Smooth muscle cell (in vitro differentiated cells): ENCODE measurements around the gene LCK. TPM values are rescaled to one million over a fixed set of nuclear protein-coding genes. Genes with fewer than 3 reads are reported as not detected.

Experiments used
- DNase-seq: peaks from one replicate; lab custom pipeline; 2025; ENCODE audit not compliant: unreplicated experiment; lab: John Stamatoyannopoulos, UW
- H2AFZ ChIP-seq: fragments of 200-600 bp; sonication (generic); 2 replicates; pipeline ENCODE4 v1.6.0; 2016; ENCODE audit warnings: antibody characterized with exemption, low read depth, mild to moderate bottlenecking
- H3F3A ChIP-seq: fragments of 200-600 bp; sonication (generic); 2 replicates; pipeline ENCODE4 v1.6.0; 2017; ENCODE audit warnings: antibody characterized with exemption, low read depth
- H3K27ac ChIP-seq: fragments of 200-600 bp; sonication (generic); 2 replicates; pipeline ENCODE4 v1.5.1; 2016; ENCODE audit warnings: low read depth, mild to moderate bottlenecking
- H3K27me3 ChIP-seq: fragments of 200-600 bp; sonication (generic); 2 replicates; pipeline ENCODE4 v1.6.1; 2016; ENCODE audit warnings: low read depth, mild to moderate bottlenecking
- H3K36me3 ChIP-seq: fragments of 200-600 bp; sonication (generic); 2 replicates; pipeline ENCODE4 v1.5.1; 2016; ENCODE audit warnings: low read depth
- H3K4me1 ChIP-seq: fragments of 200-600 bp; sonication (generic); 2 replicates; pipeline ENCODE4 v1.5.1; 2016; ENCODE audit warnings: low read depth
- H3K4me2 ChIP-seq: fragments of 200-600 bp; sonication (generic); 2 replicates; pipeline ENCODE4 v1.6.0; 2016; ENCODE audit warnings: mild to moderate bottlenecking
- H3K4me3 ChIP-seq: fragments of 200-600 bp; sonication (generic); 2 replicates; pipeline ENCODE4 v1.5.1; 2016; ENCODE audit warnings: mild to moderate bottlenecking
- H3K79me2 ChIP-seq: fragments of 200-600 bp; sonication (generic); 2 replicates; pipeline ENCODE4 v1.6.0; 2016; ENCODE audit warnings: low read depth, mild to moderate bottlenecking
- H3K9ac ChIP-seq: fragments of 200-600 bp; sonication (generic); 2 replicates; pipeline ENCODE4 v1.6.0; 2016; ENCODE audit warnings: low read depth
- H3K9me3 ChIP-seq: fragments of 200-600 bp; sonication (generic); replicated peaks from 2 replicates; pipeline ENCODE4 v1.5.1; 2016; ENCODE audit warnings: low read depth
- H4K20me1 ChIP-seq: fragments of 200-600 bp; sonication (generic); 2 replicates; pipeline ENCODE4 v1.6.0; 2016; ENCODE audit warnings: low read depth
- WGBS: methylation state at CpG from one replicate; pipeline ENCODE4 v1.1.7; 2016; ENCODE audit warnings: low lambda C conversion rate; 5-methylcytosine and 5-hydroxymethylcytosine counted together
- polyA plus RNA-seq: library from polyadenylated mRNA; unstranded; fragments of >200 nt; fragmentation: Nextera tagmentation; extraction: Ambion mirVana; gene quantifications from 2 replicates; pipeline ENCODE4 v1.2.1, GENCODE V29; 2016
- total RNA-seq: library from RNA; depleted of rRNA; stranded (reverse); fragments of >200 nt; gene quantifications from 2 replicates; pipeline ENCODE4 v1.2.3, GENCODE V29; 2014
- TF ChIP-seq, protein P1 (sequence below): fragments of 200-600 bp; sonication (generic); IDR thresholded peaks from 2 replicates; pipeline ENCODE4 v1.5.1; 2017; ENCODE audit warnings: borderline replicate concordance, mild to moderate bottlenecking, antibody characterized with exemption; ENCODE audit not compliant: insufficient read depth, poor library complexity, severe bottlenecking

Gene LCK
- total and polyA plus RNA-seq, 2 experiments from 2014 or later = 0.22 TPM; not detected in 1

GRCh38 chr1:32239337-32239736 lies 11.7 kb upstream of the LCK start:
- no peaks in the 10 kb centered on the region for H3K27me3 ChIP-seq
- peaks cover 19% of the 10 kb centered on the region for H3K4me1 ChIP-seq
- H3F3A ChIP-seq = peaks cover 26% of the 10 kb centered on the region
- H3K27ac ChIP-seq = peak overlapping the region; percentile 46
- WGBS = 72% methylated on average over 4 of the region's 4 CpGs
- TF ChIP-seq, protein P1, sequence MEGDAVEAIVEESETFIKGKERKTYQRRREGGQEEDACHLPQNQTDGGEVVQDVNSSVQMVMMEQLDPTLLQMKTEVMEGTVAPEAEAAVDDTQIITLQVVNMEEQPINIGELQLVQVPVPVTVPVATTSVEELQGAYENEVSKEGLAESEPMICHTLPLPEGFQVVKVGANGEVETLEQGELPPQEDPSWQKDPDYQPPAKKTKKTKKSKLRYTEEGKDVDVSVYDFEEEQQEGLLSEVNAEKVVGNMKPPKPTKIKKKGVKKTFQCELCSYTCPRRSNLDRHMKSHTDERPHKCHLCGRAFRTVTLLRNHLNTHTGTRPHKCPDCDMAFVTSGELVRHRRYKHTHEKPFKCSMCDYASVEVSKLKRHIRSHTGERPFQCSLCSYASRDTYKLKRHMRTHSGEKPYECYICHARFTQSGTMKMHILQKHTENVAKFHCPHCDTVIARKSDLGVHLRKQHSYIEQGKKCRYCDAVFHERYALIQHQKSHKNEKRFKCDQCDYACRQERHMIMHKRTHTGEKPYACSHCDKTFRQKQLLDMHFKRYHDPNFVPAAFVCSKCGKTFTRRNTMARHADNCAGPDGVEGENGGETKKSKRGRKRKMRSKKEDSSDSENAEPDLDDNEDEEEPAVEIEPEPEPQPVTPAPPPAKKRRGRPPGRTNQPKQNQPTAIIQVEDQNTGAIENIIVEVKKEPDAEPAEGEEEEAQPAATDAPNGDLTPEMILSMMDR = no peak
- no peak overlapping the region for H3K9ac ChIP-seq
- H4K20me1 ChIP-seq = no peaks in the 10 kb centered on the region
- H3K9me3 ChIP-seq = no peaks in the 10 kb centered on the region
- no peak for DNase-seq
- no peak overlapping the region for H2AFZ ChIP-seq
- H3K4me2 ChIP-seq = no peak overlapping the region
- H3K79me2 ChIP-seq = no peaks in the 10 kb centered on the region
- H3K4me3 ChIP-seq = peak overlapping the region; percentile 65
- H3K36me3 ChIP-seq = no peaks in the 10 kb centered on the region

- H4K20me1 ChIP-seq = no peaks in the 10 kb centered on the region
- H2AFZ ChIP-seq = peak overlapping the region; percentile 91
- no peaks in the 10 kb centered on the region for H3K79me2 ChIP-seq
- peak overlapping the region; percentile 46 for H3K27ac ChIP-seq
- no peaks in the 10 kb centered on the region for H3K27me3 ChIP-seq
- H3K36me3 ChIP-seq = no peaks in the 10 kb centered on the region
- H3K9ac ChIP-seq = no peak overlapping the region
- no peak for DNase-seq
- no peaks in the 10 kb centered on the region for H3K9me3 ChIP-seq
- H3F3A ChIP-seq = peaks cover 25% of the 10 kb centered on the region
- WGBS = 32% methylated on average over 20 of the region's 20 CpGs
- peak overlapping the region; percentile 65 for H3K4me3 ChIP-seq
- peaks cover 19% of the 10 kb centered on the region for H3K4me1 ChIP-seq
- TF ChIP-seq, protein P1 = no peak
- H3K4me2 ChIP-seq = peak overlapping the region; percentile 89
These were observed 11.3 kb upstream of the LCK start for GRCh38 chr1:32239790-32240139.

GRCh38 chr1:32240140-32240951 lies 10.7 kb upstream of the LCK start:
- TF ChIP-seq, protein P1 = no peak
- Histone ChIP-seq H2AFZ (peak overlapping the region; percentile 91), H3K36me3 (no peaks in the 10 kb centered on the region), H3F3A (peaks cover 24% of the 10 kb centered on the region), H3K4me1 (peaks cover 19% of the 10 kb centered on the region), H3K27me3 (no peaks in the 10 kb centered on the region), H3K4me2 (peak overlapping the region; percentile 89), H3K4me3 (peak overlapping the region; percentile 65), H3K9ac (peak overlapping the region; percentile 70), H3K9me3 (no peaks in the 10 kb centered on the region), H4K20me1 (no peaks in the 10 kb centered on the region), H3K79me2 (no peaks in the 10 kb centered on the region), H3K27ac (peak overlapping the region; percentile 46)
- 2% methylated on average over 62 of the region's 62 CpGs for WGBS
- DNase-seq = peak; percentile 58
